HepG2 (cell line): ENCODE data around the gene TEX14. TPM values are rescaled to one million over a fixed set of nuclear protein-coding genes. Genes with fewer than 3 reads are reported as not detected.
"Not testable (repeated sequence)": the region's sequence is repeated elsewhere in the genome, so short reads cannot be mapped to it uniquely, and the experiment has no call there.

ENCODE experiments used
- ATAC-seq: fragments of 200-7000 bp; cut with Tn5 transposase; 3 replicates; pipeline ENCODE4 v1.9.1; 2020; ENCODE audit warnings: mild to moderate bottlenecking, moderate library complexity
- BruUV-seq: library from RNA; stranded (reverse); fragments of 400-500 nt; replicated peaks from 2 replicates; lab custom pipeline; 2021; lab: Mats Ljungman, UMichigan
- CTCF ChIA-PET: fragments of 300-600 bp; formaldehyde crosslinking; extraction: SDS; loops from one replicate; lab custom pipeline; 2021; ENCODE audit warnings: low total read pairs, inconsistent platforms, low intra/inter-chr PET ratio; lab: Yijun Ruan, JAX
- POLR2A ChIA-PET: fragments of 350-600 bp; sonication (Branson Sonifier 250); formaldehyde crosslinking; loops from one replicate; lab custom pipeline; 2020; ENCODE audit warnings: antibody characterized with exemption, inconsistent platforms; lab: Yijun Ruan, JAX
- DNase-seq: peaks from one replicate; pipeline ENCODE4 v3.0.0-alpha.2; 2015; ENCODE audit warnings: low spot score
- FAIRE-seq: peaks from 3 replicates; lab custom pipeline; 2011; peaks lifted over from hg19 to GRCh38; lab: Jason Lieb, UNC
- H2AFZ ChIP-seq: one replicate; pipeline ENCODE4 v1.6.1; 2011; ENCODE audit warnings: low read length, inconsistent platforms
- H3K27ac ChIP-seq: fragments of 300-600 bp; 3 replicates; pipeline ENCODE4 v1.8.0; 2011; ENCODE audit warnings: mixed run types, mild to moderate bottlenecking, mixed read lengths, low read length, inconsistent platforms; ENCODE audit not compliant: insufficient read depth; ENCODE audit errors: extremely low read length
- H3K27me3 ChIP-seq, 2 experiments: fragments of 200-600 bp in 1 of 2; 2 replicates in 1 of 2; 3 replicates in 1 of 2; pipeline versions ENCODE4 v1.6.0 to v1.8.0; 2011; ENCODE audit warnings: low read length in 2 of 2, mild to moderate bottlenecking in 2 of 2, moderate library complexity in 2 of 2, inconsistent platforms in 1 of 2; ENCODE audit not compliant: insufficient read depth in 2 of 2, control insufficient read depth in 1 of 2
- H3K36me3 ChIP-seq, 2 experiments: fragments of 200-600 bp in 1 of 2; replicated peaks in 1 of 2; 2 replicates in 1 of 2; 3 replicates in 1 of 2; pipeline versions ENCODE4 v1.5.1 to v1.8.0; 2011; ENCODE audit warnings: low read length in 2 of 2, inconsistent platforms in 1 of 2; ENCODE audit not compliant: insufficient read depth in 2 of 2, control insufficient read depth in 1 of 2
- H3K4me1 ChIP-seq: 2 replicates; pipeline ENCODE4 v1.5.1; 2012; ENCODE audit warnings: low read length, inconsistent platforms; ENCODE audit not compliant: insufficient read depth
- H3K4me2 ChIP-seq: 2 replicates; pipeline ENCODE4 v1.6.0; 2011; ENCODE audit warnings: low read depth, low read length, inconsistent platforms
- H3K4me3 ChIP-seq, 3 experiments: fragments of 200-600 bp in 1 of 3; sonication (generic), shearing (Covaris generic) in 1 of 3; replicated peaks in 1 of 3; 2 replicates each; pipeline ENCODE4 v1.5.1; 2011 to 2016; ENCODE audit warnings: low read length in 3 of 3, inconsistent platforms in 2 of 3, low read depth in 2 of 3, mild to moderate bottlenecking in 2 of 3, control low read depth in 1 of 3, mixed read lengths in 1 of 3; ENCODE audit not compliant: insufficient read depth in 1 of 3
- H3K79me2 ChIP-seq: one replicate; pipeline ENCODE4 v1.6.1; 2011; ENCODE audit warnings: low read length, inconsistent platforms; ENCODE audit not compliant: insufficient read depth
- H3K9ac ChIP-seq: 2 replicates; pipeline ENCODE4 v1.6.0; 2011; ENCODE audit warnings: mild to moderate bottlenecking, low read depth, low read length, inconsistent platforms; ENCODE audit not compliant: insufficient read depth
- H3K9me3 ChIP-seq: 2 replicates; pipeline ENCODE4 v1.5.1; 2012; ENCODE audit warnings: mild to moderate bottlenecking, low read length
- H4K20me1 ChIP-seq: 2 replicates; pipeline ENCODE4 v1.6.0; 2011; ENCODE audit warnings: inconsistent platforms, mild to moderate bottlenecking, low read length, moderate library complexity; ENCODE audit not compliant: insufficient read depth
- CEBPB ChIP-seq: IDR thresholded peaks from 2 replicates; pipeline ENCODE4 v1.6.1; 2011; ENCODE audit warnings: low read depth, low read length, improper control_type of control experiment, borderline replicate concordance
- DBP ChIP-seq: sonication (generic); formaldehyde crosslinking; IDR thresholded peaks from 2 replicates; pipeline ENCODE4 v1.4.0; 2020; ENCODE audit warnings: missing genetic modification reagents; ENCODE audit errors: not compliant biosample characterization
- TBP ChIP-seq: sonication (generic); formaldehyde crosslinking; IDR thresholded peaks from 2 replicates; pipeline ENCODE4 v1.5.0; 2020; ENCODE audit warnings: missing genetic modification reagents
- WGBS: methylation state at CpG from one replicate; pipeline ENCODE4 v1.1.6; 2017; ENCODE audit warnings: low lambda C conversion rate; 5-methylcytosine and 5-hydroxymethylcytosine counted together
- in situ Hi-C: cut with HindIII; loops from 2 replicates; pipeline ENCODE4 v1.10.0; 2017; ENCODE audit warnings: low pct_unique_long_range_greater_than_20kb; ENCODE audit not compliant: extremely low pct_ligation_motif_present
- intact Hi-C: fragments of 100-400 bp; cut with micrococcal nuclease; formaldehyde crosslinking; loops from one replicate; pipeline ENCODE4 v1.10.0; 2022; ENCODE audit not compliant: unreplicated experiment
- polyA plus RNA-seq, 8 experiments: library from polyadenylated mRNA; depleted of rRNA in 3 of 8; stranded (reverse) in 7 of 8; unstranded in 1 of 8; fragments of >200 nt; fragmentation: Illumina TruSeq in 4 of 8; extraction: Trizol in 4 of 8; gene quantifications; 2 replicates each; pipeline versions ENCODE4 v1.2.1 to v1.2.3, GENCODE V29; 2011 to 2016; ENCODE audit warnings: low read depth in 4 of 8, missing spikeins in 1 of 8, mixed read lengths in 1 of 8; ENCODE audit not compliant: insufficient read depth in 1 of 8
- total RNA-seq, 5 experiments: library from RNA; depleted of rRNA; stranded (reverse); fragments of >200 nt; fragmentation: Illumina TruSeq; extraction: Trizol; gene quantifications; 2 replicates each; pipeline ENCODE4 v1.2.3, GENCODE V29; 2016; ENCODE audit warnings: low read depth in 1 of 5
- TF ChIP-seq, protein P1 (sequence below): sonication (generic); formaldehyde crosslinking; IDR thresholded peaks from 2 replicates; pipeline ENCODE4 v1.5.0; 2020; ENCODE audit warnings: mild to moderate bottlenecking, missing genetic modification reagents

TEX14 gene
- total and polyA plus RNA-seq, 2 of the 13 experiments (the other 11 are each of a cell fraction or from before 2014, with no cell fraction given): 0.04 to 0.07 TPM

- TF ChIP-seq DBP: no peak
- no peak for TF ChIP-seq TBP (CRISPR knock-in tag)
Measured at GRCh38 chr17:58583486-58583885, 108.4 kb downstream of the TEX14 start (continued).

DNA sequence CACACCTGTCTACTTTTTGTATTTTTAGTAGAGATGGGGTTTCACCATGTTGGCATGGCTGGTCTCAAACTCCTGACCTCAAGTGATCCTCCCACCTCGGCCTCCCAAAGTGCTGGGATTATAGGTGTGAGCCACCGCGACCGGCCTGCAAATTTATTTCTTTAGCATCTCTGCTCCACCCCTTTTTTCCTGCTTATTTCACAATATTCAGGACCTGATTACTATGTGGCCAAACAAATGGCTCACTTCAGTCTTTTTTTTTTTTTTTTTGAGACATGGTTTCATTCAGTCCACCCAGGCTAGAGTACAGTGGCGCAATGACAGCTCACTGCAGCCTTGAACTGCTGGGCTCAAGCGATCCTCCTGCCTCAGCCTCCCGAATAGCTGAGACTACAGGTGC is 109.1 kb downstream of the TEX14 start:
- CTCF ChIA-PET, H3K9me3 ChIP-seq, H3K27me3 ChIP-seq, ATAC-seq, BruUV-seq, FAIRE-seq, H4K20me1 ChIP-seq, DNase-seq, intact Hi-C loops, H3K4me2 ChIP-seq, H3K4me1 ChIP-seq, H3K9ac ChIP-seq, H3K4me3 ChIP-seq, H3K27ac ChIP-seq, in situ Hi-C loops, H3K36me3 ChIP-seq, H3K79me2 ChIP-seq, H2AFZ ChIP-seq: not testable (repeated sequence)
- POLR2A ChIA-PET: interaction anchor here (1.8 kb wide), 1 partner anchor 49 kb away, joined by 8 read pairs; no protein-coding TSS in a partner anchor
- WGBS: 20% methylated on average over 7 of the region's 7 CpGs
- TF ChIP-seq, protein P1, sequence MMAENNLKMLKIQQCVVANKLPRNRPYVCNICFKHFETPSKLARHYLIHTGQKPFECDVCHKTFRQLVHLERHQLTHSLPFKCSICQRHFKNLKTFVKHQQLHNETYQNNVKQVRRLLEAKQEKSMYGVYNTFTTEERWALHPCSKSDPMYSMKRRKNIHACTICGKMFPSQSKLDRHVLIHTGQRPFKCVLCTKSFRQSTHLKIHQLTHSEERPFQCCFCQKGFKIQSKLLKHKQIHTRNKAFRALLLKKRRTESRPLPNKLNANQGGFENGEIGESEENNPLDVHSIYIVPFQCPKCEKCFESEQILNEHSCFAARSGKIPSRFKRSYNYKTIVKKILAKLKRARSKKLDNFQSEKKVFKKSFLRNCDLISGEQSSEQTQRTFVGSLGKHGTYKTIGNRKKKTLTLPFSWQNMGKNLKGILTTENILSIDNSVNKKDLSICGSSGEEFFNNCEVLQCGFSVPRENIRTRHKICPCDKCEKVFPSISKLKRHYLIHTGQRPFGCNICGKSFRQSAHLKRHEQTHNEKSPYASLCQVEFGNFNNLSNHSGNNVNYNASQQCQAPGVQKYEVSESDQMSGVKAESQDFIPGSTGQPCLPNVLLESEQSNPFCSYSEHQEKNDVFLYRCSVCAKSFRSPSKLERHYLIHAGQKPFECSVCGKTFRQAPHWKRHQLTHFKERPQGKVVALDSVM (CRISPR knock-in tag): peak; percentile 86
- TF ChIP-seq CEBPB: peak; percentile 49; the same call in 1 of the 2 replicates
